ENCODE results near the gene NDOR1. TPM values are rescaled to one million over a fixed set of nuclear protein-coding genes. Genes with fewer than 3 reads are reported as not detected.

Gene NDOR1
- polyA plus RNA-seq, 1 experiment: 7.1 TPM

DNA sequence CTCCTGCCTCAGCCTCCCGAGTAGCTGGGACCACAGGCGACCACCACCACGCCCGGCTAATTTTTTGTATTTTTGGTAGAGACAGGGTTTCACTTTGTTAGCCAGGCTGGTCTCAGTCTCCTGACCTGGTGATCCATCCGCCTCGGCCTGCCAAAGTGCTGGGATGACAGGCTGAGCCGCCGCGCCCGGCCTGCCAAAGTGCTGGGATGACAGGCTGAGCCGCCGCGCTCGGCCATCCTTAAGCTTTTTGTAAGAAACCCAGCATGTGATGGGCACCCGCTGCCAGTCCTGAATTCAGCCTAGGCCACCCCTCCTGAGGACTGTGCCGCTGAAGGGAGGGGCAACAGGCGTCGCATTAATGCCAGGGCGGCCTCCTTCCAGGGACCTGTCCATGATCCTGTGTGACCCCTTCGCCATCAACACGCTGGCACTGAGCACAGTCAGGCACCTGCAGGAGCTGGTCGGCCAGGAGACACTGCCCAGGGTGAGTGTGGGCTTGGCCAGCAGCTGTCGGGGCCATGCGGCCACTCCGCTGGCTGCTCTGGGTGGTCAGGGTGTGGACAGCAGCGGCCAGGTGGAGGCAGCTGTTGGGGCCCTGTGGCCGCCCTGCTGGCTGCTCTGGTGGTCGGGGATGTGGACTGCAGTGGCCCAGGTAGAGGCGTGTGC is 60.1 kb downstream of the NDOR1 start:
- Histone ChIP-seq H3K4me3 (ENCODE audit: low read depth, low read length) (no peak overlapping the region), H3K36me3 (ENCODE audit: control insufficient read depth, insufficient read depth, low read length) (peaks cover 24% of the 10 kb centered on the region), H3K27me3 (ENCODE audit: control insufficient read depth, insufficient read depth, low read length) (no peaks in the 10 kb centered on the region)
- POLR2A ChIA-PET: no interaction called here
- TF ChIP-seq, protein P1, sequence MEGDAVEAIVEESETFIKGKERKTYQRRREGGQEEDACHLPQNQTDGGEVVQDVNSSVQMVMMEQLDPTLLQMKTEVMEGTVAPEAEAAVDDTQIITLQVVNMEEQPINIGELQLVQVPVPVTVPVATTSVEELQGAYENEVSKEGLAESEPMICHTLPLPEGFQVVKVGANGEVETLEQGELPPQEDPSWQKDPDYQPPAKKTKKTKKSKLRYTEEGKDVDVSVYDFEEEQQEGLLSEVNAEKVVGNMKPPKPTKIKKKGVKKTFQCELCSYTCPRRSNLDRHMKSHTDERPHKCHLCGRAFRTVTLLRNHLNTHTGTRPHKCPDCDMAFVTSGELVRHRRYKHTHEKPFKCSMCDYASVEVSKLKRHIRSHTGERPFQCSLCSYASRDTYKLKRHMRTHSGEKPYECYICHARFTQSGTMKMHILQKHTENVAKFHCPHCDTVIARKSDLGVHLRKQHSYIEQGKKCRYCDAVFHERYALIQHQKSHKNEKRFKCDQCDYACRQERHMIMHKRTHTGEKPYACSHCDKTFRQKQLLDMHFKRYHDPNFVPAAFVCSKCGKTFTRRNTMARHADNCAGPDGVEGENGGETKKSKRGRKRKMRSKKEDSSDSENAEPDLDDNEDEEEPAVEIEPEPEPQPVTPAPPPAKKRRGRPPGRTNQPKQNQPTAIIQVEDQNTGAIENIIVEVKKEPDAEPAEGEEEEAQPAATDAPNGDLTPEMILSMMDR (IDR thresholded peaks at IDR 0.05; ENCODE audit: insufficient read depth, low read depth, low read length): no peak
- DNase-seq (ENCODE audit: low read depth): no peak
- CTCF ChIA-PET: interaction anchor here (0.6 to 3.1 kb wide), 2 partner anchors 29 to 140 kb away, joined by 3 to 9 read pairs; no protein-coding TSS in a partner anchor

DNA sequence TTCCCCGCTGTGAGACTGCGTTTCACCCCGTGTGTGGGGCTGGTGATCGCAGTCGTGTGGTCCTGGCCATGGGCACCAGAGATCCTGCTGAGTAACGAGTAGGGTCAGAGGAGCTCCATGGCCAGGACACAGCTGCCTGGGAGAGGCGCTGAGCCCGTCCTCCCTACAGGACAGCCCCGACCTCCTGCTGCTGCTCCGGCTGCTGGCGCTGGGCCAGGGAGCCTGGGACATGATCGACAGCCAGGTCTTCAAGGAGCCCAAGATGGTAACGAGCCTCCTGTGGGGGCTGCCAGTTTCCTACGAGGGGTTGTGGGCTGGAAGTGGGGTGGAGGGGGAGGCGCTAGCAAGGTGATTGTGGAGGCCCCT is 60.6 kb downstream of the NDOR1 start:
- Histone ChIP-seq H3K27me3 (ENCODE audit: control insufficient read depth, insufficient read depth, low read length) (no peaks in the 10 kb centered on the region), H3K4me3 (ENCODE audit: low read depth, low read length) (no peak overlapping the region), H3K36me3 (ENCODE audit: control insufficient read depth, insufficient read depth, low read length) (peaks cover 28% of the 10 kb centered on the region)
- CTCF ChIA-PET: interaction anchor here (3.1 kb wide), 1 partner anchor 29 kb away, joined by 9 read pairs; no protein-coding TSS in a partner anchor
- TF ChIP-seq, protein P1 (IDR thresholded peaks at IDR 0.05; ENCODE audit: insufficient read depth, low read depth, low read length): no peak
- no peak for DNase-seq (ENCODE audit: low read depth)
- POLR2A ChIA-PET: no interaction called here

Small RNA genes within 50 kb of the gene (small RNA-seq; reads per million reads assigned to genes)
- gene MIR3621 (ENCODE audit: insufficient read length, low read depth, low replicate concordance): not detected

Other genes starting within 250 kb of the NDOR1 start
- gene PTGDS, start 228.2 kb upstream of the NDOR1 start, polyA plus RNA-seq (2011; rRNA removed): 0.31 and 0.58 TPM in 2 replicates
- 0.01 and 0.06 TPM in 2 replicates for gene LCNL1, start 222.7 kb upstream of the NDOR1 start, polyA plus RNA-seq (2011; rRNA removed)
- 10.3 and 11.8 TPM in 2 replicates for gene PAXX, start 213.3 kb upstream of the NDOR1 start, polyA plus RNA-seq (2011; rRNA removed)
- gene CLIC3, start 209.1 kb upstream of the NDOR1 start, polyA plus RNA-seq (2011; rRNA removed): 3.9 and 4.0 TPM in 2 replicates
- gene ABCA2, start 177.5 kb upstream of the NDOR1 start, polyA plus RNA-seq (2011; rRNA removed): 8.7 and 16.0 TPM in 2 replicates
- not detected in 2 replicates for gene FUT7, start 173.6 kb upstream of the NDOR1 start, polyA plus RNA-seq (2011; rRNA removed)
- 21.8 and 31.9 TPM in 2 replicates for gene NPDC1, start 159.5 kb upstream of the NDOR1 start, polyA plus RNA-seq (2011; rRNA removed)
- gene ENTPD2, start 151.6 kb upstream of the NDOR1 start, polyA plus RNA-seq (2011; rRNA removed): not detected in 2 replicates
- 5.1 and 8.6 TPM in 2 replicates for gene SAPCD2, start 135.1 kb upstream of the NDOR1 start, polyA plus RNA-seq (2011; rRNA removed)
- gene UAP1L1, start 128.2 kb upstream of the NDOR1 start, polyA plus RNA-seq (2011; rRNA removed): 2.8 and 5.6 TPM in 2 replicates
- gene MAN1B1, start 118.7 kb upstream of the NDOR1 start, polyA plus RNA-seq (2011; rRNA removed): 53.0 and 80.0 TPM in 2 replicates
- 66.7 and 94.4 TPM in 2 replicates for gene DPP7, start 91.0 kb upstream of the NDOR1 start, polyA plus RNA-seq (2011; rRNA removed)
- 0.04 and 0.10 TPM in 2 replicates for gene GRIN1, start 66.5 kb upstream of the NDOR1 start, polyA plus RNA-seq (2011; rRNA removed)
- not detected in 2 replicates for gene LRRC26, start 35.6 kb upstream of the NDOR1 start, polyA plus RNA-seq (2011; rRNA removed)
- gene TMEM210, start 33.6 kb upstream of the NDOR1 start, polyA plus RNA-seq (2011; rRNA removed): not detected in 2 replicates
- gene ANAPC2, start 17.1 kb upstream of the NDOR1 start, polyA plus RNA-seq (2011; rRNA removed): 14.6 and 25.5 TPM in 2 replicates
- gene SSNA1, start 17.0 kb upstream of the NDOR1 start, polyA plus RNA-seq (2011; rRNA removed): 53.8 and 81.4 TPM in 2 replicates
- gene TPRN, start 5.0 kb upstream of the NDOR1 start, polyA plus RNA-seq (2011; rRNA removed): 2.9 and 3.5 TPM in 2 replicates
- gene TMEM203, start 52 bp upstream of the NDOR1 start, polyA plus RNA-seq (2011; rRNA removed): 37.8 and 43.8 TPM in 2 replicates
- gene RNF208, start 16.5 kb downstream of the NDOR1 start, polyA plus RNA-seq (2011; rRNA removed): 0.26 and 0.39 TPM in 2 replicates
- gene CYSRT1, start 19.5 kb downstream of the NDOR1 start, polyA plus RNA-seq (2011; rRNA removed): 0.58 and 0.74 TPM in 2 replicates
- gene RNF224, start 21.8 kb downstream of the NDOR1 start, polyA plus RNA-seq (2011; rRNA removed): not detected in 2 replicates
- not detected in 2 replicates for gene SLC34A3, start 25.2 kb downstream of the NDOR1 start, polyA plus RNA-seq (2011; rRNA removed)
- gene TUBB4B, start 35.6 kb downstream of the NDOR1 start, polyA plus RNA-seq (2011; rRNA removed): 263 and 385 TPM in 2 replicates
- not detected in 2 replicates for gene STPG3, start 45.6 kb downstream of the NDOR1 start, polyA plus RNA-seq (2011; rRNA removed)
- 26.6 and 51.9 TPM in 2 replicates for gene NELFB, start 49.6 kb downstream of the NDOR1 start, polyA plus RNA-seq (2011; rRNA removed)
- 16.9 and 23.8 TPM in 2 replicates for gene TOR4A, start 72.0 kb downstream of the NDOR1 start, polyA plus RNA-seq (2011; rRNA removed)
- gene NRARP, start 96.6 kb downstream of the NDOR1 start, polyA plus RNA-seq (2011; rRNA removed): 0.17 TPM in 2 replicates
- gene EXD3, start 217.5 kb downstream of the NDOR1 start, polyA plus RNA-seq (2011; rRNA removed): 4.9 and 5.4 TPM in 2 replicates
- gene NOXA1, start 217.7 kb downstream of the NDOR1 start, polyA plus RNA-seq (2011; rRNA removed): 0.20 and 0.32 TPM in 2 replicates
- not detected in 2 replicates for gene ENTPD8, start 235.7 kb downstream of the NDOR1 start, polyA plus RNA-seq (2011; rRNA removed)